HepG2 (cell line): ENCODE measurements around the gene CDCP2. TPM values are rescaled to one million over a fixed set of nuclear protein-coding genes. Genes with fewer than 3 reads are reported as not detected.

ENCODE experiments used
- BRCA1 ChIP-seq: sonication (generic); formaldehyde crosslinking; IDR thresholded peaks from 2 replicates; pipeline ENCODE4 v1.4.0; 2020; ENCODE audit warnings: missing genetic modification reagents
- CEBPB ChIP-seq: IDR thresholded peaks from 2 replicates; pipeline ENCODE4 v1.6.1; 2011; ENCODE audit warnings: low read depth, low read length, improper control_type of control experiment, borderline replicate concordance
- DPF2 ChIP-seq: sonication (generic); formaldehyde crosslinking; IDR thresholded peaks from 2 replicates; pipeline ENCODE4 v1.4.0; 2020; ENCODE audit warnings: mild to moderate bottlenecking, low read depth, missing genetic modification reagents, borderline replicate concordance
- FOXK1 ChIP-seq: sonication (generic); formaldehyde crosslinking; IDR thresholded peaks from 2 replicates; pipeline ENCODE4 v1.4.0; 2020; ENCODE audit warnings: low read depth, missing genetic modification reagents, borderline replicate concordance
- FOXO1 ChIP-seq: sonication (generic); formaldehyde crosslinking; IDR thresholded peaks from 2 replicates; pipeline ENCODE4 v1.4.0; 2020; ENCODE audit warnings: missing genetic modification reagents
- HMGXB4 ChIP-seq, 2 experiments: sonication (generic) in 1 of 2; formaldehyde crosslinking in 1 of 2; IDR thresholded peaks; 2 replicates each; pipeline versions ENCODE4 v1.4.0 to v1.6.1; 2018 to 2020; ENCODE audit warnings: missing genetic modification reagents in 2 of 2, borderline replicate concordance in 1 of 2, low read depth in 1 of 2, mild to moderate bottlenecking in 1 of 2, missing biosample characterization in 1 of 2
- HOMEZ ChIP-seq: IDR thresholded peaks from 2 replicates; pipeline ENCODE4 v1.6.1; 2016; ENCODE audit warnings: low read depth
- ISX ChIP-seq: sonication (generic); formaldehyde crosslinking; conservative IDR thresholded peaks from 2 replicates; pipeline ENCODE4 v1.5.0; 2020; ENCODE audit warnings: missing genetic modification reagents
- MYC ChIP-seq: sonication (generic); formaldehyde crosslinking; IDR thresholded peaks from 2 replicates; pipeline ENCODE4 v1.9.0; 2021; ENCODE audit warnings: missing genetic modification reagents, borderline replicate concordance
- NR2C2 ChIP-seq: sonication (generic); formaldehyde crosslinking; IDR thresholded peaks from 2 replicates; pipeline ENCODE4 v1.4.0; 2020; ENCODE audit warnings: missing genetic modification reagents, mild to moderate bottlenecking, moderate library complexity, borderline replicate concordance
- PBX3 ChIP-seq: sonication (generic); formaldehyde crosslinking; IDR thresholded peaks from 2 replicates; pipeline ENCODE4 v1.8.1; 2023; ENCODE audit warnings: missing genetic modification reagents, inconsistent platforms, borderline replicate concordance
- PRPF4 ChIP-seq: fragments of 200-400 bp; formaldehyde crosslinking; IDR thresholded peaks from 2 replicates; pipeline ENCODE4 v1.6.1; 2016; ENCODE audit warnings: low read length, low read depth; ENCODE audit not compliant: poor library complexity, severe bottlenecking
- SOX13 ChIP-seq, 3 experiments: fragments of 450-650 bp in 1 of 3; sonication (generic) in 1 of 3; formaldehyde crosslinking in 1 of 3; IDR thresholded peaks in 2 of 3; conservative IDR thresholded peaks in 1 of 3; 2 replicates each; pipeline versions ENCODE4 v1.5.0 to v1.6.1; 2016 to 2020; ENCODE audit warnings: antibody characterized with exemption in 1 of 3, mild to moderate bottlenecking in 1 of 3, missing compliant biosample characterization in 1 of 3, missing genetic modification reagents in 1 of 3, moderate library complexity in 1 of 3
- STAT5B ChIP-seq: sonication (generic); formaldehyde crosslinking; IDR thresholded peaks from 2 replicates; pipeline ENCODE4 v1.4.0; 2020; ENCODE audit warnings: missing genetic modification reagents
- TARDBP ChIP-seq: sonication (generic); formaldehyde crosslinking; IDR thresholded peaks from 2 replicates; pipeline ENCODE4 v1.8.0; 2022; ENCODE audit warnings: mild to moderate bottlenecking, missing genetic modification reagents
- ZFP36L2 ChIP-seq: sonication (generic); formaldehyde crosslinking; IDR thresholded peaks from 2 replicates; pipeline ENCODE4 v1.4.0; 2020; ENCODE audit warnings: missing genetic modification reagents
- ZNF83 ChIP-seq: sonication (generic); formaldehyde crosslinking; IDR thresholded peaks from 2 replicates; pipeline ENCODE4 v1.4.0; 2020; ENCODE audit warnings: missing genetic modification reagents, mild to moderate bottlenecking, borderline replicate concordance
- ZSCAN29 ChIP-seq: sonication (generic); formaldehyde crosslinking; conservative IDR thresholded peaks from 2 replicates; pipeline ENCODE4 v1.4.0; 2020; ENCODE audit warnings: mild to moderate bottlenecking, missing genetic modification reagents
- ZSCAN31 ChIP-seq: sonication (generic); formaldehyde crosslinking; IDR thresholded peaks from 2 replicates; pipeline ENCODE4 v1.5.0; 2020; ENCODE audit warnings: low read depth, mild to moderate bottlenecking, missing genetic modification reagents
- polyA plus RNA-seq, 8 experiments: library from polyadenylated mRNA; depleted of rRNA in 3 of 8; stranded (reverse) in 7 of 8; unstranded in 1 of 8; fragments of >200 nt; fragmentation: Illumina TruSeq in 4 of 8; extraction: Trizol in 4 of 8; gene quantifications; 2 replicates each; pipeline versions ENCODE4 v1.2.1 to v1.2.3, GENCODE V29; 2011 to 2016; ENCODE audit warnings: low read depth in 4 of 8, missing spikeins in 1 of 8, mixed read lengths in 1 of 8; ENCODE audit not compliant: insufficient read depth in 1 of 8
- total RNA-seq, 5 experiments: library from RNA; depleted of rRNA; stranded (reverse); fragments of >200 nt; fragmentation: Illumina TruSeq; extraction: Trizol; gene quantifications; 2 replicates each; pipeline ENCODE4 v1.2.3, GENCODE V29; 2016; ENCODE audit warnings: low read depth in 1 of 5
- TF ChIP-seq, protein P1 (sequence below): sonication (generic); formaldehyde crosslinking; IDR thresholded peaks from 2 replicates; pipeline ENCODE4 v1.4.0; 2020; ENCODE audit warnings: mild to moderate bottlenecking, missing genetic modification reagents
- TF ChIP-seq, protein P2 (sequence below): sonication (generic); formaldehyde crosslinking; IDR thresholded peaks from 2 replicates; pipeline ENCODE4 v1.8.0; 2022; ENCODE audit warnings: missing genetic modification reagents, low read depth, mild to moderate bottlenecking, borderline replicate concordance
- TF ChIP-seq, protein P3 (sequence below): sonication (generic); formaldehyde crosslinking; IDR thresholded peaks from 2 replicates; pipeline ENCODE4 v1.5.1; 2020; ENCODE audit warnings: mild to moderate bottlenecking, missing genetic modification reagents, borderline replicate concordance

CDCP2 gene
- total and polyA plus RNA-seq, 2 of the 13 experiments (the other 11 are each of a cell fraction or from before 2014, with no cell fraction given) = not detected

- TF ChIP-seq HOMEZ (CRISPR knock-in tag) (no peak), DPF2 (CRISPR knock-in tag) (no peak), ZNF83 (CRISPR knock-in tag) (no peak), ZSCAN29 (CRISPR knock-in tag) (no peak), ZSCAN31 (CRISPR knock-in tag) (0 out of 2 replicates have a peak, but pooled peaks have one; percentile 41), NR2C2 (no peak), STAT5B (CRISPR knock-in tag) (no peak), PBX3 (CRISPR knock-in tag) (no peak), ZFP36L2 (CRISPR knock-in tag) (no peak), TARDBP (peak; percentile 22; the same call in 1 of the 2 replicates), MYC (no peak), CEBPB (no peak), PRPF4 (no peak), SOX13 (IDR thresholded peaks at IDR 0.05) (no peak), SOX13 (CRISPR knock-in tag; conservative IDR thresholded peaks at IDR 0.05 in 1 of 2, IDR thresholded peaks at IDR 0.05 in 1 of 2) (no peak), BRCA1 (CRISPR knock-in tag) (no peak), FOXK1 (CRISPR knock-in tag) (no peak), FOXO1 (CRISPR knock-in tag) (no peak), HMGXB4 (CRISPR knock-in tag; IDR thresholded peaks at IDR 0.05; ENCODE audit: borderline replicate concordance in 1 of 2, low read depth in 1 of 2) (peak; percentile 57 to 90; a peak in 3 of 4 replicates), ISX (CRISPR knock-in tag) (no peak)
- TF ChIP-seq, protein P1, sequence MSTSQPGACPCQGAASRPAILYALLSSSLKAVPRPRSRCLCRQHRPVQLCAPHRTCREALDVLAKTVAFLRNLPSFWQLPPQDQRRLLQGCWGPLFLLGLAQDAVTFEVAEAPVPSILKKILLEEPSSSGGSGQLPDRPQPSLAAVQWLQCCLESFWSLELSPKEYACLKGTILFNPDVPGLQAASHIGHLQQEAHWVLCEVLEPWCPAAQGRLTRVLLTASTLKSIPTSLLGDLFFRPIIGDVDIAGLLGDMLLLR = peak; percentile 78
- TF ChIP-seq, protein P2, sequence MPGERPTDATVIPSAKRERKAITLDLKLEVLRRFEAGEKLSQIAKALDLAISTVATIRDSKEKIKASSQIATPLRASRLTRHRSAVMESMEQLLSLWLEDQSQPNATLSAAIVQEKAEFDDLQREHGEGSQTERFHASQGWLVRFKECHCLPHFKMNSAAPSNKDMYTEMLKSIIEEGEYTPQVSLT = no peak
- TF ChIP-seq, protein P3, sequence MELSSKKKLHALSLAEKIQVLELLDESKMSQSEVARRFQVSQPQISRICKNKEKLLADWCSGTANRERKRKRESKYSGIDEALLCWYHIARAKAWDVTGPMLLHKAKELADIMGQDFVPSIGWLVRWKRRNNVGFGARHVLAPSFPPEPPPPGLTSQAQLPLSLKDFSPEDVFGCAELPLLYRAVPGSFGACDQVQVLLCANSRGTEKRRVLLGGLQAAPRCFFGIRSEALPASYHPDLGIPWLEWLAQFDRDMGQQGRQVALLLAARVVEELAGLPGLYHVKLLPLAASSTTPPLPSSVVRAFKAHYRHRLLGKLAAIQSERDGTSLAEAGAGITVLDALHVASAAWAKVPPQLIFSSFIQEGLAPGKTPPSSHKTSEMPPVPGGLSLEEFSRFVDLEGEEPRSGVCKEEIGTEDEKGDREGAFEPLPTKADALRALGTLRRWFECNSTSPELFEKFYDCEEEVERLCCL = no peak
Observed at GRCh38 chr1:54121482-54122134, 31.2 kb downstream of the CDCP2 start (continued).
